MCF 10A (cell line): ENCODE measurements around the gene TMEM266. TPM values are rescaled to one million over a fixed set of nuclear protein-coding genes. Genes with fewer than 3 reads are reported as not detected.

ENCODE experiments used
- BruUV-seq: library from RNA; stranded (reverse); fragments of 400-500 nt; replicated peaks from 2 replicates; lab custom pipeline; 2021; lab: Mats Ljungman, UMichigan
- CTCF ChIA-PET: fragments of 300-600 bp; sonication (Branson Sonifier 250); formaldehyde crosslinking; extraction: SDS; loops from one replicate; lab custom pipeline; 2021; ENCODE audit warnings: antibody characterized with exemption, inconsistent platforms; lab: Yijun Ruan, JAX
- POLR2A ChIA-PET: fragments of 300-600, 350-650 bp; sonication (Branson Sonifier 250); formaldehyde crosslinking; extraction: SDS; loops from one replicate; lab custom pipeline; 2020; ENCODE audit warnings: antibody characterized with exemption, inconsistent platforms; lab: Yijun Ruan, JAX
- DNase-seq: peaks from one replicate; pipeline ENCODE4 v3.0.0-alpha.2; 2018; ENCODE audit not compliant: unreplicated experiment
- H3K27ac Mint-ChIP-seq: one replicate; pipeline ENCODE4 v1.8.0; 2022; ENCODE audit warnings: mild to moderate bottlenecking, low read depth, mixed read lengths; ENCODE audit not compliant: unreplicated experiment
- H3K27me3 Mint-ChIP-seq: one replicate; pipeline ENCODE4 v1.8.0; 2022; ENCODE audit warnings: mixed read lengths; ENCODE audit not compliant: insufficient read depth, unreplicated experiment
- H3K36me3 Mint-ChIP-seq: one replicate; pipeline ENCODE4 v1.8.0; 2022; ENCODE audit warnings: mild to moderate bottlenecking, moderate library complexity, mixed read lengths; ENCODE audit not compliant: insufficient read depth, unreplicated experiment
- H3K4me1 Mint-ChIP-seq: one replicate; pipeline ENCODE4 v1.8.0; 2022; ENCODE audit warnings: mixed read lengths; ENCODE audit not compliant: insufficient read depth, unreplicated experiment
- H3K4me3 Mint-ChIP-seq: one replicate; pipeline ENCODE4 v1.8.0; 2022; ENCODE audit warnings: mild to moderate bottlenecking, moderate library complexity, mixed read lengths; ENCODE audit not compliant: unreplicated experiment
- H3K9me3 Mint-ChIP-seq: one replicate; pipeline ENCODE4 v1.8.0; 2022; ENCODE audit warnings: mixed read lengths; ENCODE audit not compliant: unreplicated experiment
- intact Hi-C: fragments of 100-400 bp; cut with micrococcal nuclease; formaldehyde crosslinking; loops from 2 replicates; pipeline ENCODE4 v1.14.1; 2022
- total RNA-seq: library from RNA; stranded (reverse); gene quantifications from 2 replicates; pipeline ENCODE4 v1.2.3, GENCODE V29; 2022
- TF ChIP-seq, protein P1 (sequence below): fragments of 200-600 bp; IDR thresholded peaks from one replicate; pipeline ENCODE4 v1.8.0; 2022; ENCODE audit warnings: antibody characterized with exemption, mild to moderate bottlenecking; ENCODE audit not compliant: unreplicated experiment

Gene TMEM266
- total RNA-seq, 1 experiment from 2014 or later: not detected

DNA sequence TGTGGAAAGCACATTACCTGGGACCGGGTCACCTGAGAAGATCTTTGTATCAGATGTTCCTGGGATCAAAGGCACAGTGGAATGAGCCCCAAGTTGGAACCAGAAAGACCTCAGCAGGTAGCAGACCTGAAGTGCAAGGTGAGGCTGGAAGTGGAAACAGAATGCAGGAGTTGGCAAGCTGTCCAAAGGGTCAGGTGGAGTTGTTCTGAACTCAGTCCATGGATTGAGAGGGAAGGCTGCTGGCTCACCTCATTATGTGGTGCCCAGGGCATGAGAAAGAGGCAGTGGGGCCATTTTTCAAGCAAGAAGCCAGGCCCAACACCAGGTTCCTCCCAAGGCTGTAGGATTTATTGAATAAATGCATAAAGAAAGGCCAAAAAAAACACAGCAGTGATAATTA is 49.3 kb downstream of the TMEM266 start:
- no peaks in the 10 kb centered on the region for H3K4me1 Mint-ChIP-seq
- ChIA-PET POLR2A (no interaction called here), CTCF (interaction anchor here (2.9 kb wide), 1 partner anchor 30 kb away, joined by 11 read pairs; no protein-coding TSS in a partner anchor)
- H3K27me3 Mint-ChIP-seq: no peaks in the 10 kb centered on the region
- no peaks in the 10 kb centered on the region for H3K36me3 Mint-ChIP-seq
- DNase-seq: no peak
- H3K4me3 Mint-ChIP-seq: no peak overlapping the region
- H3K27ac Mint-ChIP-seq: no peak overlapping the region
- intact Hi-C loops: no loop called here
- no TSS peak for BruUV-seq
- TF ChIP-seq, protein P1, sequence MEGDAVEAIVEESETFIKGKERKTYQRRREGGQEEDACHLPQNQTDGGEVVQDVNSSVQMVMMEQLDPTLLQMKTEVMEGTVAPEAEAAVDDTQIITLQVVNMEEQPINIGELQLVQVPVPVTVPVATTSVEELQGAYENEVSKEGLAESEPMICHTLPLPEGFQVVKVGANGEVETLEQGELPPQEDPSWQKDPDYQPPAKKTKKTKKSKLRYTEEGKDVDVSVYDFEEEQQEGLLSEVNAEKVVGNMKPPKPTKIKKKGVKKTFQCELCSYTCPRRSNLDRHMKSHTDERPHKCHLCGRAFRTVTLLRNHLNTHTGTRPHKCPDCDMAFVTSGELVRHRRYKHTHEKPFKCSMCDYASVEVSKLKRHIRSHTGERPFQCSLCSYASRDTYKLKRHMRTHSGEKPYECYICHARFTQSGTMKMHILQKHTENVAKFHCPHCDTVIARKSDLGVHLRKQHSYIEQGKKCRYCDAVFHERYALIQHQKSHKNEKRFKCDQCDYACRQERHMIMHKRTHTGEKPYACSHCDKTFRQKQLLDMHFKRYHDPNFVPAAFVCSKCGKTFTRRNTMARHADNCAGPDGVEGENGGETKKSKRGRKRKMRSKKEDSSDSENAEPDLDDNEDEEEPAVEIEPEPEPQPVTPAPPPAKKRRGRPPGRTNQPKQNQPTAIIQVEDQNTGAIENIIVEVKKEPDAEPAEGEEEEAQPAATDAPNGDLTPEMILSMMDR: no peak
- no peaks in the 10 kb centered on the region for H3K9me3 Mint-ChIP-seq

DNA sequence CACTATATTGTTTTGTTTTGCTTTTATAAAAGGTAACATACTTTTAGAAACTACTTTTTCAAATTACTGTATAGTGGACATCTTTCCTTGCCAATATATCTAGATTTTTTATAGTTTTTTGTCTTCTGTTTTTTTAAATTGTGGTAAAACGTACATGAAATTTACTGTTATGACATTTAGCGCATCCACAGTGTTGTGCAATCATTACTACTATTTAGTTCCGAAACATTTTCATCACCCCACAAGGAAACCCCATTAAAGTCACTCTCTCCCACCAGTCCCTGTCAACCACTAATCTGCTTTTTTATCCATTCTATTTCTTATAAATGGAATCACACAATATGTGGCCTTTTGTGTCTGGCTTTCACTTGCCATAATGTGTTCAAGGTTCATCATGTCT is 54.8 kb downstream of the TMEM266 start:
- H3K4me1 Mint-ChIP-seq: no peaks in the 10 kb centered on the region
- H3K9me3 Mint-ChIP-seq: no peaks in the 10 kb centered on the region
- H3K4me3 Mint-ChIP-seq: no peak overlapping the region
- BruUV-seq: no TSS peak
- TF ChIP-seq, protein P1: no peak
- intact Hi-C loops: no loop called here
- peaks cover 10% of the 10 kb centered on the region for H3K27me3 Mint-ChIP-seq
- ChIA-PET CTCF (interaction anchor here (0.7 kb wide), 1 partner anchor 185 kb away, joined by 3 read pairs; no protein-coding TSS in a partner anchor), POLR2A (interaction anchor here (0.6 to 1.3 kb wide), 2 partner anchors 10 to 721 kb away, joined by 3 read pairs; no protein-coding TSS in a partner anchor)
- H3K36me3 Mint-ChIP-seq: no peaks in the 10 kb centered on the region
- H3K27ac Mint-ChIP-seq: no peak overlapping the region
- DNase-seq: no peak

DNA sequence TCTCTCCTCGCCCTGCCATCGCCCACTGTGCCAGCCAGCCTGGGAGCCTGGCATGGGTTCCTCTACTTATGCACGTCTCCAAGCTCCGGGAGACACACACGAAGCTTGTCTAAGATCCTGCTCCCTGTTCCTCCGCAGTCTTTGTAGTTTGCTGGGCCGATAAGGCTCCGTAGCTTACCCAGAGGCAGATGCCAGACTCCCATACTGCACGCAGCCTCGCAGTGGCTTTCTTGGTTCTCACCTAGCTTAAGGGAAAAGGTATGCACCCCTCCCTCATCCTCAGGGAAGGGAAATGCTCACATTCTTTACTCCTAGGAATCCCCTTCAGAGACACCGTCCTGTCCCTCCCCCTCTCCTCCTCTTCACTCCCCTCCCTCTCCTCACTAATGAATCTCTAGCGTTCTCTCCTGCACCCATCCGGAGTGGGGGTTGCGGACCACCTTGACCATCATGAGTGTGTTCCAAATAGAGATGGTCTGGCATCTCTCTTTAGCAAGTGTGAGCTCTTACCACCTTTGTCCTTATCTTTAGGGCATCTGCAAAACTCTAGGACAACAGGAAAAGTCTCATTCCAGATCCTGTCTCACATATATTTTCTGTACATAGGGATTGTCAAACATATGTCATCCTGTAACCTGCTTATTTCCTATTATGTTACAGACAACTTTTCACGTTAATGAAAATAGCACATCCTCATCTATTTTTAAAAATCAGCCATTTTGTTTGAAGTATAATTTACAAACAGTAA is 56.5 kb downstream of the TMEM266 start:
- CTCF ChIA-PET: interaction anchor here (0.6 to 3.2 kb wide), 6 partner anchors 17 to 1033 kb away, joined by 3 to 17 read pairs (median 3); no protein-coding TSS in a partner anchor
- no peaks in the 10 kb centered on the region for H3K9me3 Mint-ChIP-seq
- no peaks in the 10 kb centered on the region for H3K36me3 Mint-ChIP-seq
- DNase-seq: no peak
- H3K4me3 Mint-ChIP-seq: no peak overlapping the region
- intact Hi-C loops: no loop called here
- BruUV-seq: no TSS peak
- TF ChIP-seq, protein P1: no peak
- peaks cover 10% of the 10 kb centered on the region for H3K27me3 Mint-ChIP-seq
- POLR2A ChIA-PET: no interaction called here
- H3K27ac Mint-ChIP-seq: no peak overlapping the region
- H3K4me1 Mint-ChIP-seq: no peaks in the 10 kb centered on the region

DNA sequence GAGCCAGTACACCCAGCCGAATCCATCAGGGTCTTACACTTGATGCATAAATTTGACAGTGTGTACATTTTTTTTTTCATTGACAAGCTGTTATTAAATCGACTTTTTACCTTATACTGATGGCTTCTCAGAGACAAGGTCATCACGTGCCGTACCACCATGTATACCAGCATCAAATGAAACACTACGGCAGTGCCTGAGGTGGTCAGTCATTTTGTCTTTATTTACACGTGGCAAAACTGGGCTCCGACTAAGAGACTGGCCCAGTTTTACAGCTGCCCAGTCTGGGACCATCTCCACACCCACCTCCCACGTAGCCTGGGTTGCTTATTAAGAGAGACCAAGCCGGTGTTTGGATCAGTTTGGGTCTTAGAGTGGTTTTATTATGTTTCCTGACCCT is 57.4 kb downstream of the TMEM266 start:
- BruUV-seq: no TSS peak
- Mint-ChIP-seq H3K27me3 (peaks cover 10% of the 10 kb centered on the region), H3K27ac (no peak overlapping the region), H3K9me3 (no peaks in the 10 kb centered on the region), H3K36me3 (no peaks in the 10 kb centered on the region), H3K4me1 (no peaks in the 10 kb centered on the region), H3K4me3 (no peak overlapping the region)
- intact Hi-C loops: no loop called here
- no peak for DNase-seq
- TF ChIP-seq, protein P1: no peak
- ChIA-PET CTCF (interaction anchor here (0.6 to 3.2 kb wide), 3 partner anchors 16 to 22 kb away, joined by 3 to 17 read pairs (median 4); no protein-coding TSS in a partner anchor), POLR2A (no interaction called here)
